ENCODE measurements around the gene LHPP. TPM values are rescaled to one million over a fixed set of nuclear protein-coding genes. Genes with fewer than 3 reads are reported as not detected.
"Not testable (repeated sequence)": the region's sequence is repeated elsewhere in the genome, so short reads cannot be mapped to it uniquely, and the experiment has no call there.

LHPP gene
- total RNA-seq, 1 donor from 2014 or later: 12.1 TPM

- no peak for TF ChIP-seq CTCF (conservative IDR thresholded peaks at IDR 0.05; ENCODE audit: low read depth, low read length)
- no peak for DNase-seq (ENCODE audit: low read depth)
- no peak overlapping the region for H3K4me3 ChIP-seq (ENCODE audit: low read depth, low read length)
Observed at GRCh38 chr10:124430077-124430476, 31.5 kb upstream of the LHPP start.

- H3K4me3 ChIP-seq (ENCODE audit: low read depth, low read length): no peak overlapping the region
- DNase-seq (ENCODE audit: low read depth): no peak
- TF ChIP-seq CTCF (conservative IDR thresholded peaks at IDR 0.05; ENCODE audit: low read depth, low read length): no peak
Observed at GRCh38 chr10:124433461-124433860, 28.2 kb upstream of the LHPP start.

GRCh38 chr10:124435683-124436082, 25.9 kb upstream of the LHPP start:
- not testable (repeated sequence) for H3K4me3 ChIP-seq (ENCODE audit: low read depth, low read length); DNase-seq (ENCODE audit: low read depth)

- no peak overlapping the region for H3K4me3 ChIP-seq (ENCODE audit: low read depth, low read length)
- no peak for TF ChIP-seq CTCF (conservative IDR thresholded peaks at IDR 0.05; ENCODE audit: low read depth, low read length)
- no peak for DNase-seq (ENCODE audit: low read depth)
Observed at GRCh38 chr10:124436191-124436638, 25.4 kb upstream of the LHPP start.

GRCh38 chr10:124441694-124442093, 19.9 kb upstream of the LHPP start:
- not testable (repeated sequence) for H3K4me3 ChIP-seq (ENCODE audit: low read depth, low read length); DNase-seq (ENCODE audit: low read depth)

- TF ChIP-seq CTCF (conservative IDR thresholded peaks at IDR 0.05; ENCODE audit: low read depth, low read length): no peak
- no peak overlapping the region for H3K4me3 ChIP-seq (ENCODE audit: low read depth, low read length)
- no peak for DNase-seq (ENCODE audit: low read depth)
Observed at GRCh38 chr10:124446830-124447750, 14.5 kb upstream of the LHPP start.

GRCh38 chr10:124447751-124448466, 13.7 kb upstream of the LHPP start:
- H3K4me3 ChIP-seq (ENCODE audit: low read depth, low read length): no peak overlapping the region
- no peak for TF ChIP-seq CTCF (conservative IDR thresholded peaks at IDR 0.05; ENCODE audit: low read depth, low read length)

More at GRCh38 chr10:124447751-124448466, 13.7 kb upstream of the LHPP start:
- DNase-seq (ENCODE audit: low read depth): no peak
